Skin of body (tissue), 2 donors: ENCODE measurements around the gene GKN2. TPM values are rescaled to one million over a fixed set of nuclear protein-coding genes. Genes with fewer than 3 reads are reported as not detected.
"Not testable (repeated sequence)": the region's sequence is repeated elsewhere in the genome, so short reads cannot be mapped to it uniquely, and the experiment has no call there.

Source experiments
- DNase-seq: peaks from one replicate; lab custom pipeline; 2025; lab: John Stamatoyannopoulos, UW
- total RNA-seq: library from RNA; depleted of rRNA; stranded (reverse); fragments of >200 nt; gene quantifications from one replicate; pipeline ENCODE4 v1.2.3, GENCODE V29; 2014

The GKN2 gene
- total RNA-seq, 1 donor from 2014 or later: not detected

- DNase-seq: no peak
Measured at GRCh38 chr2:68920481-68921170, 32.1 kb downstream of the GKN2 start.

GRCh38 chr2:68918497-68918896 is 34.2 kb downstream of the GKN2 start:
- DNase-seq: no peak

GRCh38 chr2:68917034-68917718 is 35.5 kb downstream of the GKN2 start:
- no peak for DNase-seq

- DNase-seq: no peak
Measured at GRCh38 chr2:68916226-68916625, 36.5 kb downstream of the GKN2 start.

- no peak for DNase-seq
Measured at GRCh38 chr2:68915393-68915792, 37.3 kb downstream of the GKN2 start.

- DNase-seq: no peak
Measured at GRCh38 chr2:68913359-68913758, 39.3 kb downstream of the GKN2 start.

GRCh38 chr2:68912732-68913131 is 40.0 kb downstream of the GKN2 start:
- DNase-seq: no peak

- no peak for DNase-seq
Measured at GRCh38 chr2:68912111-68912510, 40.6 kb downstream of the GKN2 start.

- DNase-seq: no peak
Measured at GRCh38 chr2:68911709-68912108, 41.0 kb downstream of the GKN2 start.

GRCh38 chr2:68911246-68911645 is 41.4 kb downstream of the GKN2 start:
- DNase-seq: no peak

GRCh38 chr2:68909793-68910674 is 42.7 kb downstream of the GKN2 start:
- DNase-seq: peak; percentile 28

GRCh38 chr2:68908392-68908970 is 44.2 kb downstream of the GKN2 start:
- no peak for DNase-seq

- DNase-seq: no peak
Measured at GRCh38 chr2:68907920-68908253, 44.8 kb downstream of the GKN2 start.

- DNase-seq: no peak
Measured at GRCh38 chr2:68907232-68907919, 45.3 kb downstream of the GKN2 start.

GRCh38 chr2:68906716-68907115 is 46.0 kb downstream of the GKN2 start:
- no peak for DNase-seq

GRCh38 chr2:68905116-68905515 is 47.6 kb downstream of the GKN2 start:
- DNase-seq: no peak

GRCh38 chr2:68901561-68901960 is 51.1 kb downstream of the GKN2 start:
- no peak for DNase-seq

GRCh38 chr2:68901199-68901514 is 51.5 kb downstream of the GKN2 start:
- DNase-seq: no peak

- DNase-seq: no peak
Measured at GRCh38 chr2:68900496-68901198, 52.0 kb downstream of the GKN2 start.

GRCh38 chr2:68895981-68896380 is 56.7 kb downstream of the GKN2 start:
- not testable (repeated sequence) for DNase-seq
